AG04449 (cell line): ENCODE results near the gene WNK4.

ENCODE experiments used
- CTCF ChIA-PET: fragments of 350-600 bp; formaldehyde crosslinking; extraction: SDS; loops from one replicate; lab custom pipeline; 2021; ENCODE audit warnings: antibody characterized with exemption; lab: Yijun Ruan, JAX
- POLR2A ChIA-PET: fragments of 400-600, 350-600 bp; formaldehyde crosslinking; extraction: SDS; loops from one replicate; lab custom pipeline; 2020; ENCODE audit warnings: antibody characterized with exemption, inconsistent platforms; lab: Yijun Ruan, JAX
- DNase-seq: peaks from one replicate; pipeline ENCODE4 v3.0.0-alpha.2; 2010; ENCODE audit warnings: low read depth, low spot score
- H3K4me3 ChIP-seq: 2 replicates; pipeline ENCODE4 v1.5.1; 2011; ENCODE audit warnings: low read depth, mild to moderate bottlenecking, control low read depth, low read length
- TF ChIP-seq, protein P1 (sequence below): IDR thresholded peaks from one replicate; pipeline ENCODE4 v1.5.1; 2011; ENCODE audit warnings: mild to moderate bottlenecking, moderate library complexity, low read length, control low read depth, inconsistent platforms; ENCODE audit not compliant: insufficient read depth; ENCODE audit errors: missing control alignments

Gene WNK4

DNA sequence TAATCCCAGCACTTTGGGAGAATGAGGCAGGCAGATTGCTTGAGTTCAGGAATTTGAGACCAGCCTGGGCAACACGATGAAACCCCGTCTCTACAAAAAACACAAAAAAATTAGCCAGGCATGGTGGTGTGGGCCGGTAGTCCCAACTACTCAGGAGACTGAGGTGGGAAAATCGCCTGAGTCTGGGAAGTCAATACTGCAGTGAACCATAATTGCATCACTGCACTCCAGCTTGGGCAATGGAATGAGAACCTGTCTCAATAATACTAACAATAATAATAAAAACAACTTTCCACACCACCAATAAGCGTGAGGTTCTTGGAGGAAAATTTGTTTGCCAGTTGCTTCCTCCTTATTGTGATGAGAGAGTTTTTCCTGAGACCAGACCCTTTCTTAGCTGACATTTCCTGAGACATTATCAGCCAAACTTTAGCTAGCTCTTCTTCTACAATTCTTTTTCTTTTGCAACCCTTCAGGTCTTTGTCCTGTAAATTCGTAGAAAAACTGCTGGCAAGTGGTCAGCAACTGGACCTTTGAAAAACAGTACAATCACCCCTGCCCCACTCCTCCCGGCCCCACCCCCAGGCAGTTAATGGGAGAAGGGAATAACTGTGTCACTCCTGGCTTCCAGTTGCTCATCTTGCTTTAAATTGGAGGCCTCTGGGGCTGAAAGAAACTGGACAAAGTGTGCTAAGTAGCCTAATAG, 32.1 kb upstream of the WNK4 start:
- ChIA-PET POLR2A (no interaction called here), CTCF (interaction anchor here (1.3 to 4.6 kb wide), 2 partner anchors 14 to 18 kb away, joined by 3 to 35 read pairs; no protein-coding TSS in a partner anchor)
- DNase-seq = no peak
- TF ChIP-seq, protein P1, sequence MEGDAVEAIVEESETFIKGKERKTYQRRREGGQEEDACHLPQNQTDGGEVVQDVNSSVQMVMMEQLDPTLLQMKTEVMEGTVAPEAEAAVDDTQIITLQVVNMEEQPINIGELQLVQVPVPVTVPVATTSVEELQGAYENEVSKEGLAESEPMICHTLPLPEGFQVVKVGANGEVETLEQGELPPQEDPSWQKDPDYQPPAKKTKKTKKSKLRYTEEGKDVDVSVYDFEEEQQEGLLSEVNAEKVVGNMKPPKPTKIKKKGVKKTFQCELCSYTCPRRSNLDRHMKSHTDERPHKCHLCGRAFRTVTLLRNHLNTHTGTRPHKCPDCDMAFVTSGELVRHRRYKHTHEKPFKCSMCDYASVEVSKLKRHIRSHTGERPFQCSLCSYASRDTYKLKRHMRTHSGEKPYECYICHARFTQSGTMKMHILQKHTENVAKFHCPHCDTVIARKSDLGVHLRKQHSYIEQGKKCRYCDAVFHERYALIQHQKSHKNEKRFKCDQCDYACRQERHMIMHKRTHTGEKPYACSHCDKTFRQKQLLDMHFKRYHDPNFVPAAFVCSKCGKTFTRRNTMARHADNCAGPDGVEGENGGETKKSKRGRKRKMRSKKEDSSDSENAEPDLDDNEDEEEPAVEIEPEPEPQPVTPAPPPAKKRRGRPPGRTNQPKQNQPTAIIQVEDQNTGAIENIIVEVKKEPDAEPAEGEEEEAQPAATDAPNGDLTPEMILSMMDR = no peak
- H3K4me3 ChIP-seq = no peak overlapping the region

DNA sequence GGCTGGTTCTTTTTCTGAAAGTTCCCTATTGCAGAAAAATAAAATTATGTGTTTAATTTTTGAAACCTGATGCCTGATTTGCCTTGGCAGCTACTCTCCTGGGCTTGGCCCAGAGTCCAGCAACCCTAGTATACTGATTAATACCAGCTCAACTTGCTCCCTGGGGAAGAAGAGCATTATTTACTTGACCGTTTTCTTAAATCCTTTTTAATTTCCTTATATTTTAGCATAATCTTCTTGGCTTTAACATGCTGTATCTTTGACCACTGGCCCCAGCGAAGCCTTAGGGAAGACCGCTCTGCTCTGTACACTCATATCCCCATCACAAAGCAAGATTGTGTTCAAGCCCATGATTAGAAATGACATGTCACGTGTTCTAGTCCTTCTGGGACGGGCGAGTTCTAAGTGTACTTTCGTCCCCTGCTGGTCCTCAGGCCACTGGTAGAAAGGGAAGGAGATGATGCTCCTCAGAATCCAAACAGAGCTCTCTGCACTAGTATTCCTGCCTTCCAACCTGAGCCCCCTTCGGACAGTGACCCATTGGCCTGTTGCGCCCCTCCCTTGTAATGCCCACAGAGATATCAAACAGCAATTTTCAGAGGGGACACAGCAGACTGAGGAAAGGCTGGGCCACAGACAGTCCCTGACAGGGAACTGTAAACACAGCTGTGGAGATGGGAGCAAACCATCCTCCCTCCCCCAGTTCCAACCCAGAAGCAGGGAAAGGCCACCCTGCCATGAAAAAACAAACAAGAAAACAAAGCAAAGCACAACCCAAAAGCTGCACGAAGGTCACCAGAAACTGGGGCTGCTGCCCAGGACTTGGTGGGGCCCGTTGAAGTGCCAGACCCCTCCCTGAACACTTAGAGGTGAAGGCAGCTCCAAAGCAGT, 31.3 kb upstream of the WNK4 start:
- POLR2A ChIA-PET = no interaction called here
- H3K4me3 ChIP-seq = no peak overlapping the region
- TF ChIP-seq, protein P1 = no peak
- CTCF ChIA-PET = interaction anchor here (1.2 to 4.6 kb wide), 3 partner anchors 11 to 17 kb away, joined by 3 to 35 read pairs (median 5); no protein-coding TSS in a partner anchor
- DNase-seq = no peak

DNA sequence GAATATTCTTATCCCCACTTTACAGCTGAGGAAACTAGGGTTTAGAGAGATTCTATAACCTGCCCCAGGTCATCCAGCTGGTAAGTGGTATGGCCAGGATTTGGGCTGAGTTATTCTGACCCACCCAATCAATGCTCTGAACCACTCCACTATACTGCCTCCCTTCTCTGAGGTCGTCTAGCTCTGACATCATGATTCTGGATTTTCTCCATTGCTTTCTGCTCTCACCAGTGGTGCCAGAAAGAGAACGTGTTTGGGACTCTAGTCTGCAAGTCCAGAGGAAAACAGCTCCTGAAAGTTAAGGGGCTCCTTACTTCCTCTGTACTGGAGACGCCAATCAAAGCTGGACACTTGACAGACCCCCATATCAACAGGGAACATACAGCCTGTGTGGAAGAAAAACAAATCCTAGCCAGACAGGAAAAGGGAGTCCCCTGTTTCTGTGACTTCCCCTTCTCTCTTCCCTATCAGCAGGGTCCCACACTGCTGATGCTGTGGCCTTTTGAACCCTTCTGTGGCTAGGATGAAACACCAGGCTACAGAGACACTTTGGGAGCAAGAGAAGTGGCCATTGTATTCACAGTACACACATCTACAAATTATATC, 29.6 kb upstream of the WNK4 start:
- POLR2A ChIA-PET = no interaction called here
- TF ChIP-seq, protein P1 = no peak
- DNase-seq = no peak
- no peak overlapping the region for H3K4me3 ChIP-seq
- CTCF ChIA-PET = interaction anchor here (1.0 to 4.6 kb wide), 2 partner anchors 11 to 12 kb away, joined by 3 to 35 read pairs; no protein-coding TSS in a partner anchor

DNA sequence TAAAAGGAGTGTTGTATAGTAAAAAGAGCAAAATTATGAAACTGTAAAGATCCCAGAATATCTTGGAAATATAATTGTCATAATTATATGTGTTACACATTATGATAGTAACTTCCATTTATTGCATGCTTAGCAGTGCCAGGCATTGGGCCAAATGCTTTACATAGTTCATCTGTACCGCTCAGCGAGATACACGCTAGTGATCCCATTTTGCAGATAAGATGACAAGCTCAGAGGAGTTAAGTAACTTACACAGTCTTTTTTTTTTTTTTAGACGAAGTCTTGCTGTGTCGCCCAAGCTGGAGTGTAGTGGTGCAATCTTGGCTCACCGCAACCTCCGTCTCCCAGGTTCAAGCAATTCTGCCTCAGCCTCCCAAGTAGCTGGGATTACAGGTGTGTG, 28.8 kb upstream of the WNK4 start:
- no peak for DNase-seq
- CTCF ChIA-PET = interaction anchor here (4.6 kb wide), 1 partner anchor 11 kb away, joined by 35 read pairs; no protein-coding TSS in a partner anchor

DNA sequence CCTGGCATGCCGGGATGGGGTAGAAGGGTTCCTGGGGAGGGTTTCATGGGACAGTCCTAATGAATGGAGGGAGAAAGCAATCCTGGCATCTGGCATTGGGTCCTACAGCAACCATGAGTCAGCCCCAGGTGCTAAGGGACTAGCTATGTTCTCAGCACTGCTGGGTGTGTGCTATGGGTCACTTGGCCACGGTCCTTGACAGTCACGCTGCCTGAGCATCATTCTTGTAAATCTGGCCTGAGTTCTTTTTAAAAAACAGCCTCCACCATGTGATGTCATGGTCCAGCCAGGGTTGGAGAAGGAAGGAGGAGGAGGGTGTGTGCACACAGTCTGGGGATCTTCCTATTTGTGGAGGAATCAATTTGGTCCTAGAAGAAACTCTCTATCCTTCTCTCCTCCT, 25.6 kb upstream of the WNK4 start:
- H3K4me3 ChIP-seq = no peak overlapping the region
- TF ChIP-seq, protein P1 = no peak
- ChIA-PET CTCF (interaction anchor here (3.0 kb wide), 1 partner anchor 8 kb away, joined by 23 read pairs; no protein-coding TSS in a partner anchor), POLR2A (interaction anchor here (1.3 kb wide), 1 partner anchor 19 kb away, joined by 3 read pairs; the partner anchor contains the start of gene VPS25)
- DNase-seq = no peak

More for the DNA sequence above, 28.8 kb upstream of the WNK4 start:
- H3K4me3 ChIP-seq = no peak overlapping the region
- POLR2A ChIA-PET = no interaction called here
- TF ChIP-seq, protein P1 = no peak
